ENCODE measurements around the gene BIRC5.

BIRC5 gene

GRCh38 chr17:78239489-78239931 lies 25.5 kb downstream of the BIRC5 start:
- POLR2A ChIA-PET = no interaction called here
- TF ChIP-seq CTCF (IDR thresholded peaks at IDR 0.05; ENCODE audit: control extremely low read depth, extremely low read depth, low read depth, missing control alignments) = no peak
- no peak for DNase-seq (ENCODE audit: extremely low spot score)
- CTCF ChIA-PET = interaction anchor here (4.6 kb wide), 1 partner anchor 12 kb away, joined by 37 read pairs; no protein-coding TSS in a partner anchor

- CTCF ChIA-PET = interaction anchor here (4.6 kb wide), 1 partner anchor 11 kb away, joined by 37 read pairs; no protein-coding TSS in a partner anchor
- no peak for TF ChIP-seq CTCF (IDR thresholded peaks at IDR 0.05; ENCODE audit: control extremely low read depth, extremely low read depth, low read depth, missing control alignments)
- DNase-seq (ENCODE audit: extremely low spot score) = no peak
- POLR2A ChIA-PET = no interaction called here
These were observed 26.1 kb downstream of the BIRC5 start for GRCh38 chr17:78240012-78240655.

GRCh38 chr17:78240839-78241238 lies 26.8 kb downstream of the BIRC5 start:
- CTCF ChIA-PET = interaction anchor here (2.1 to 4.6 kb wide), 2 partner anchors 10 to 156 kb away, joined by 5 to 37 read pairs; no protein-coding TSS in a partner anchor
- POLR2A ChIA-PET = no interaction called here
- no peak for TF ChIP-seq CTCF (IDR thresholded peaks at IDR 0.05; ENCODE audit: control extremely low read depth, extremely low read depth, low read depth, missing control alignments)
- no peak for DNase-seq (ENCODE audit: extremely low spot score)

GRCh38 chr17:78241277-78242023 lies 27.4 kb downstream of the BIRC5 start:
- TF ChIP-seq CTCF (IDR thresholded peaks at IDR 0.05; ENCODE audit: control extremely low read depth, extremely low read depth, low read depth, missing control alignments) = no peak
- CTCF ChIA-PET = interaction anchor here (1.2 to 2.1 kb wide), 4 partner anchors 9 to 157 kb away, joined by 3 to 12 read pairs (median 4); no protein-coding TSS in a partner anchor
- POLR2A ChIA-PET = no interaction called here
- no peak for DNase-seq (ENCODE audit: extremely low spot score)

GRCh38 chr17:78242024-78242742 lies 28.1 kb downstream of the BIRC5 start:
- ChIA-PET POLR2A (interaction anchor here (0.5 kb wide), 1 partner anchor 20 kb away, joined by 4 read pairs; no protein-coding TSS in a partner anchor), CTCF (interaction anchor here (1.2 to 2.1 kb wide), 5 partner anchors 9 to 157 kb away, joined by 3 to 12 read pairs (median 3); no protein-coding TSS in a partner anchor)
- TF ChIP-seq CTCF (IDR thresholded peaks at IDR 0.05; ENCODE audit: control extremely low read depth, extremely low read depth, low read depth, missing control alignments) = no peak
- no peak for DNase-seq (ENCODE audit: extremely low spot score)

GRCh38 chr17:78247304-78247703 lies 33.3 kb downstream of the BIRC5 start:
- ChIA-PET CTCF (interaction anchor here (5.5 kb wide), 1 partner anchor 231 kb away, joined by 59 read pairs; no protein-coding TSS in a partner anchor), POLR2A (no interaction called here)
- TF ChIP-seq CTCF (IDR thresholded peaks at IDR 0.05; ENCODE audit: control extremely low read depth, extremely low read depth, low read depth, missing control alignments) = no peak
- no peak for DNase-seq (ENCODE audit: extremely low spot score)
